NCI-H510A (cell line): ENCODE measurements around the gene ZNF93.
"Not testable (repeated sequence)": the region's sequence is repeated elsewhere in the genome, so short reads cannot be mapped to it uniquely, and the experiment has no call there.

ENCODE experiments used
- DNase-seq: peaks from one replicate; lab custom pipeline; 2025; lab: John Stamatoyannopoulos, UW

Gene ZNF93

DNA sequence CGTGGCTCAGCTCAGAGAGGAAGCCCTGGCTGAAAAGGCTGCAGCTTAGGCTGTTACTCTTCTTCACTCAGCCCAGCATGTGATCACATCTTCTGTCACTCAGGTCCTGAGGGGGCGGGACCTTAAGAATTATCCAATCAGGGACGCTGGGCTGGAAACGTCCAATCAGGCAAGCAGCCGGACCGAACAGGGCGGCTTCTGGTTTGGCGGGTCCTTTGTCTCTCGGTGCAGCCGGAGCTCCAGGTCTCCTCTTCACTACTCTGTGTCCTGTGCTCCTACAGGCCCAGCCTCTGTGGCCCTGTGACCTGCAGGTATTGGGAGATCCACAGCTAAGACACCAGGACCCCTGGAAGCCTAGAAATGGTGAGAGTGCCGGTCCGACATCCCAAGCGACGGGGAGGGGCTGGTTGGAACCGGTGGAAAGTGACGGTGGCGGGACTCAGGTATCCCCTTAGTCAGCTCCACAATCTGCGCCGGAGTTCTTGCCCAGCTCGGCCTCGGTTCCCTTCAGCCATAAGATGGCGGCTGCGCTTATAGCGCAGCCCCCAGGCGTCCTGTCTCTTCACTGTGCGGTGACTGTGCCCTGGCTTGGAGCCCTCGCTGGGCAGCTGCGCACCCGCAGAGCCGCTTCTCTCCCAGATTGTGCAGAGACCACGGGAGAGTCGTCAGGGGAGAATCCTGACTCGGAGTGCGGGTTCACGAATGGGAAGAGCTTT lies at the start of gene ZNF93:
TSS of gene ZNF93 (plus strand) at position 218 of the 716 bp plus-strand sequence. CDS start at position 361, 143 bp downstream.
- peak; percentile 91 for DNase-seq

DNA sequence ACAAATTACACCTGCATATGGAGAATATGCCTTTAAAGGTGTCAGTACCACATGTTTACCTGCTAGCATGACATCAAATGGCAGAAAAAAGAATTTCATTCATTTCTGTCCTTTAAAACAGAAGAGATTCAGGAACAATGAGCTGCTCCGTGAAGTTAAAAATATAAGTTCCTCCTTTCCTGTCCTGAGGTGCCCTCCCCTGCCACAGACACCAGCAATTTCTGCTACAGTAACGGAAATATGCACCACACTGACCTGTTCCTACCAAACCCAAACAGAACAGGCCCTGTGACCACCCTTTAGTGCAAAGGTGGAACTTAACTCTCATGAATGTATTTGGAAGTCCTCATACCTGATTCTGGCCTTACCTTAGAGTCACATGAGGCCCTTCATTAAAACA lies 49.0 kb upstream of the ZNF93 start:
- not testable (repeated sequence) for DNase-seq

GRCh38 chr19:19858751-19859150 lies 42.0 kb upstream of the ZNF93 start:
- DNase-seq = no peak

DNA sequence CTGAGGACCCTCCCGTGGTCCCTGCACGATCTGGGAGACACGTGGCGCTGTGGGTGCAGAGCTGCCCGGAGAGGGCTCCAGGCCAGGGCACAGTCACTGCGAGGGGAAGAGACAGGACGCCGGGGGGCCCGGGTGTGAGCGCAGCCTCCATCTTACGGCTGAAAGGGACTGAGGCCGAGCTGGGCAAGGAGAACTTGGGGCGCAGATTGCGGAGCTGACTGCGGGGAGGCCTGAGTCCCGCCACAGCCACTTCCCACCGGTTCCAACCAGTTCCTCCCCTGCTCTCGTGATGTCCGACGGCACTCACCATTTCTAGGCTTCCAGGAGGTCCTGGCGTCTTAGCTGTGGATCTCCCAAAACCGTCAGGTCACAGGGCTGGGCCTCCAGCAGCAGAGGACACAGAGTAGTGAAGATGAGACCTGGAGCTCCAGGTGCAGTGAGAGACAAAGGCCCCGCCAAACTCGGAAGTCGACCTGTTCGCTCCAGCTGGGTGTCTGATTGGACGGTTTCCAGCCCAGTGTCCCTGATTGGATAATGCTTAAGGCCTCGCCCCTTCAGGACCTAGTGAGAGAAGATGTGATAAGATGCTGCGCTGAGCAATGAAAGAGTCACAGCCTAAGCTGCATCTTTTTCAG lies 39.9 kb upstream of the ZNF93 start:
- no peak for DNase-seq

DNA sequence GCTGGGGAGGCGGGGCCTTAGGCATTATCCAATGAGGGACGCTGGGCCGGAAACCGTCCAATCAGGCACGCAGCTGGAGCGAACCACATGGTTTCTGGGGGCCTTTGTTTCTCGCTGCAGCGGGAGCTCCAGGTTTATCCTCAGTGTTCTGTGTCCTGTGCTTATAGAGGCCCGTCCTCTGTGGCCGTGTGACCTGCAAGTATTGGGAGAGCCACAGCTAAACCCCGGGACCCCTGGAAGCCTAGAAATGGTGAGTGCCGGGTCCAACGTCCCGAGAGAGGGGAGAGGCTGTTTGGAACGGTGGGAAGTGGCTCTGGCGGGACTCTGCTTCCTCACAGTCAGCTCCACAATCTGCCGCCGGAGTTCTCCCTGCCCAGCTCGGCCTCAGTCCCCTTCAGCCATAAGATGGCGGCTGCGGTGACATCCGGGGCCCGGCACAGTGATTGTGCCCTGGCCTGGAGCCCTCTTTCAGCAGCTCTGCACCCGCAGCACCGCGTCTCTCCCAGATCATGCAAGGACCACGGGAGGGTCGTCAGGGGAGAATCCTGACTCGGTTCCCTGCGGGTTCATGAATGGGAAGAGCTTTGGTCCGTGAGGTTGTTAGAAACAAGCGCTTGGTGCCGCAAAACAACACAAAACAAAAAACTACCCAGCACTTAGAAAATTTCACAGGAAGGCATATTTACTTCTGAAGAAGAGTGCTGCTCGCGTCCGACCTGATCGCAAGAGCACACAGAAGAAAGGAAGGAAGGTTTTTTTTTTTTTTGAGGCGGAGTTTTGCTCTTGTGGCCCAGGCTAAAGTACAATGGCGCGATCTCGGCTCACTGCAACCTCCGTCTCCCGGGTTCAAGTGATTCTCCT lies 34.8 kb upstream of the ZNF93 start, which contains the start of gene ZNF253:
TSS of gene ZNF253 (plus strand) at position 133 of the 861 bp plus-strand sequence. CDS start at position 248, 115 bp downstream.
- peak; percentile 96 for DNase-seq

DNA sequence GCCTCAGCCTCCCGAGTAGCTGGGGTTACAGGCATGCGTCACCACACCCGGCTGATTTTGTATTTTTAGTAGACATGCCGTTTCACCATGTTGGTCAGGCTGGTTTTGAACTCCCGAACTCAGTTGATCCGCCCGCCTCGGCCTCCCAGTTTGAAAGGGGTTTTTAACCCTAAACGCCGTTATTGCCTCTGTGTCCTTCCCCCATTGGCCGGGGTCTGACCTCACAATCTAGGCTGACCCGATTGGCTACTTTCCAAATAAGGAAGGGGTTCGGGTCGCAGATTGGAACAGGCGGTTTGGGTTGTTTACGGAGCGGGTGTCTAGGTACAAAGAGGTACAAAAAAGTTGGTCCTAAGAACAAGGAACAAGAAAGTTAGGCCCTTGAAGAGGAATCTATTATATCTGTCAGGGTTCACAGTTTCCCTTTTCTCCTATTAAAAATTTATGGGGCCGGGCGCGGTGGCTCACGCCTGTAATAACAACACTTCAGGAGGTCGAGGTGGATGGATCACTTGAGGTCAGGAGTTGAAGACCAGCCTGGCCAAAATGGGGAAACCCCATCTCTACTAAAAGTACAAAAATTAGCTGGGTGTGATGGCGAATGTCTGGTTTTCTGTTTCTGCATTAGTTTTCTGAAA lies 34.0 kb upstream of the ZNF93 start:
- DNase-seq = no peak

DNA sequence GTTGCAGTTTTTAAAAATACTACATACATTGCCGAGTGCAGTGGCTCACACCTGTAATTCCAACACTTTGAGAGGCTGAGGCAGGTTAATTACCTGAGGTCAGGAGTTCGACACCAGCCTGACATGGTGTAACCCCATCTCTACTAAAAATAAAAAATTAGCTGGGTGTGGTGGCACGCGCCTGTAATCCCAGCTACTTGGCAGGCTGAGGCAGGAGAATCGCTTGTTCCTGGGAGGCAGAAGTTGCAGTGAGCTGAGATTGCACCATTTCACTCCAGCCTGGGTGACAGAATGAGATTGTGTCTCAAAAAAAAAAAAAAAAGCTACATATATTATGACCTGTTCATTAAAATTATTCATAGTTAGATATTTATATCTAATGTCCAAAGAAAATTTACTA lies 30.7 kb upstream of the ZNF93 start:
- DNase-seq = not testable (repeated sequence)

GRCh38 chr19:19871932-19872331 lies 28.8 kb upstream of the ZNF93 start:
- DNase-seq = no peak

- no peak for DNase-seq
Observed at GRCh38 chr19:19873381-19873780, 27.4 kb upstream of the ZNF93 start.

GRCh38 chr19:19877724-19878123 lies 23.0 kb upstream of the ZNF93 start:
- no peak for DNase-seq

- no peak for DNase-seq
Observed at GRCh38 chr19:19884583-19884982, 16.2 kb upstream of the ZNF93 start.

DNA sequence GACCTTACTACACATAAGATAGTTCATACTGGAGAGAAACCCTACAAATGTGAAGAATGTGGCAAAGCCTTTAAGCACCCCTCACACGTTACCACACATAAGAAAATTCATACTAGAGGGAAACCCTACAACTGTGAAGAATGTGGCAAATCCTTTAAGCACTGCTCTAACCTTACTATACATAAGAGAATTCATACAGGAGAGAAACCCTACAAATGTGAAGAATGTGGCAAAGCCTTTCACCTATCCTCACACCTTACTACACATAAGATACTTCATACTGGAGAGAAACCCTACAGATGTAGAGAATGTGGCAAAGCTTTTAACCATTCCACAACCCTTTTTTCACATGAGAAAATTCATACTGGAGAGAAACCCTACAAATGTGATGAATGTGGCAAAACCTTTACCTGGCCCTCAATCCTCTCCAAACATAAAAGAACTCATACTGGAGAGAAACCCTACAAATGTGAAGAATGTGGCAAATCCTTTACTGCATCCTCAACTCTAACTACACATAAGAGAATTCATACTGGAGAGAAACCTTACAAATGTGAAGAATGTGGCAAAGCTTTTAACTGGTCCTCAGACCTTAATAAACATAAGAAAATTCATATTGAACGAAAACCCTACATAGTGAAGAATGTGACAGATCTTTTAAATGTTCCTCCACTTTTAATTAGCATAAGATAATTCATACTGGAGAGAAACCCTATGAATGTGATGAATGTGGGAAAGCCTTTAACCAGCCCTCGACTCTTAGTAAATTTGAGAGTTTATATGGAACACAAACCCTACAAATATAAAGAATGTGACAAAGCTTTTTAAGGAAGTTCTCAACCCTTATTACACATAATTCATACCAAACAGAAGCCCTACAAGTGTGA lies 8.4 kb upstream of the ZNF93 start:
- not testable (repeated sequence) for DNase-seq

- no peak for DNase-seq
Observed at GRCh38 chr19:19900139-19900728, 512 bp upstream of the ZNF93 start.

DNA sequence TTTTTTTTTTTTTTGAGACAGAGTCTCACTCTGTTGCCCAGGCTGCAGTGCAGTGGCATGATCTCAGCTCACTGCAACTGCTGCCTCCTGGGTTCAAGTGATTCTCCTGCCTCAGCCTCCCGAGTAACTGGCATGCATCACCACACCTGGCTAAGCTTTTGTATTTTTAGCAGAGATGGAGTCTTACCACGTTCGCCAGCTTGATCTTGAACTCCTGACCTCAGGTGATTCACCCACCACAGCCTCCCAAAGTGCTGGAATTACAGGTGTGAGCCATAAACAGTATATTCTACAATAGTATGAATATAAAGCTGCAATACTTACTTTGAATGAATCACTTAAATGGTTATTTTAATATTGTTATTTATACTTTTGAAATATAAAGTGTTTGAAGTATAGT lies 6.8 kb downstream of the ZNF93 start:
- not testable (repeated sequence) for DNase-seq

DNA sequence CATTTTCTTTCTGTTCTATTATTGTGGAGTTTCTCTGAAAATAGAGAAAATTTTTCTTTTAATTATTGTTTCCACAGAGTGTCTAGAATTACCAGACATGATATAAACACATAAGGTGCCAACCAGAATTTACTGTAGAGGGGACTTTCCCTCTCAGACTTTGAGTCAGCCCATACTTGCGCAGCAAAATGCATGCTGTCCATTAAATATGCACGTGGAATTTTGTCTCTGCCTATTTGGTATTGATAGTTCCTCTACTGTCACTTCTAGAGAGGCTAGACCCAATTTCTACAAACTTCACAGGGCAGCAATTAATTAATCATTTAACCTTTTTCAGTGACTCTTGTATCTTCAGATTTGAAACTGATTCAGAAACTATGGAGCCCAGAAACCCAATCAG lies 8.9 kb downstream of the ZNF93 start:
- no peak for DNase-seq

DNA sequence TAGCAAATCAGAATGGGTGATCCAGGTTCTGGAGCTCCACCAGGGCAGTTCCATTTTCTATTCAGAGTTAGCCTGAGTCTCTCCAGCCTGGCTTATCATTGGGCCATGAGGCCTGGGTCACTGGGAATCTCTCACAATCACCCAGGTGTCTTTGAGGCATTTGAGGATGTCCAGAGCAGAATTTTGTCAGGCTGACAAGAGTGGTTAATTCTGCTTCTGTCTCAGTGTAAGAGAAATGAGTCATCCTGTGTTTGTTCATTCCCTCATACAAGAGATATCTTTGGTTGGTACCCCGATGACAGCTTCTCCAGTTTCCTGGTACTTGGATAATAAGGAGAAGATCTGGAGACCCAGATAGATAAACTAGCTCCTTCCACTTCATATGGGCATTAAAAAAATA lies 10.4 kb downstream of the ZNF93 start:
- no peak for DNase-seq

GRCh38 chr19:19914596-19914995 lies 13.8 kb downstream of the ZNF93 start:
- DNase-seq = no peak

- not testable (repeated sequence) for DNase-seq
Observed at GRCh38 chr19:19930417-19930816, 29.7 kb downstream of the ZNF93 start.

- DNase-seq = not testable (repeated sequence)
Observed at GRCh38 chr19:19933432-19934314, 32.9 kb downstream of the ZNF93 start.

DNA sequence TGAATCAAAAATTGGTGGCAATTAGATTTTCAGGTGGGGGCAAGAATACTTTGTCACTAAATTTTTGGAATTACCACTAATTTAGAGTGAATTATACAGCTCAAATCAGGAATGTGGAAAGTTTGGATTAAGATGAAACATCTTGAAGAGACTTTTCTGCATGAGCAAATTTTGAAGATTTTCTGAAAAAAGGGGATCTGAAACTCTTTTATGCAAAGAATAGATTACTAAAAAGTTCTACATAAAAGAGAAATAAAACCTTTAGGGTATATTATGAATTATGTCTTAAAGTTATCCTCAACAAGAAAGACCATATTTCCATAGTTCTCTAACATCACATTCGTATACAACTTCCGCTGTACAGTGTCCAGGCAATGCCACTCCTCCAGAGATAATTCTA lies 36.7 kb downstream of the ZNF93 start:
- DNase-seq = no peak
